Loucy (cell line): Measurements from ENCODE around the gene MYO1E.
A peak's percentile ranks its signal among the peaks of the same experiment; 100 is the strongest.
"Not testable (repeated sequence)": the region's sequence is repeated elsewhere in the genome, so short reads cannot be mapped to it uniquely, and the experiment has no call there.

Experiments
- H2AFZ ChIP-seq: fragments of 200-600 bp; sonication (generic); 2 replicates; pipeline ENCODE4 v1.6.0; 2016; ENCODE audit warnings: antibody characterized with exemption, mild to moderate bottlenecking, low read length, moderate library complexity
- H3F3A ChIP-seq: fragments of 200-600 bp; 2 replicates; pipeline ENCODE4 v1.6.0; 2016; ENCODE audit warnings: antibody characterized with exemption, low read depth, mild to moderate bottlenecking
- H3K27me3 ChIP-seq: fragments of 200-600 bp; sonication (generic); 2 replicates; pipeline ENCODE4 v1.6.1; 2014; ENCODE audit warnings: low read length, mild to moderate bottlenecking; ENCODE audit not compliant: insufficient read depth, poor library complexity, severe bottlenecking
- H3K36me3 ChIP-seq: fragments of 200-600 bp; sonication (generic); 2 replicates; pipeline ENCODE4 v1.6.1; 2016; ENCODE audit warnings: low read length; ENCODE audit not compliant: insufficient read depth
- H3K4me1 ChIP-seq: fragments of 200-600 bp; sonication (generic); 2 replicates; pipeline ENCODE4 v1.5.1; 2014; ENCODE audit warnings: low read length, mild to moderate bottlenecking; ENCODE audit not compliant: insufficient read depth, poor library complexity, severe bottlenecking
- H3K4me2 ChIP-seq: fragments of 200-600 bp; sonication (generic); 2 replicates; pipeline ENCODE4 v1.6.0; 2014; ENCODE audit warnings: antibody characterized with exemption, low read length, low read depth, mild to moderate bottlenecking; ENCODE audit not compliant: poor library complexity, severe bottlenecking
- H3K4me3 ChIP-seq: fragments of 200-600 bp; sonication (generic); 2 replicates; pipeline ENCODE4 v1.5.1; 2014; ENCODE audit warnings: low read length, mild to moderate bottlenecking, mixed read lengths; ENCODE audit not compliant: poor library complexity, severe bottlenecking
- H3K79me2 ChIP-seq: fragments of 200-600 bp; sonication (generic); 2 replicates; pipeline ENCODE4 v1.6.1; 2014; ENCODE audit warnings: low read length; ENCODE audit not compliant: insufficient read depth
- H3K9ac ChIP-seq: fragments of 200-600 bp; sonication (generic); 2 replicates; pipeline ENCODE4 v1.6.0; 2014; ENCODE audit warnings: mild to moderate bottlenecking, low read depth, low read length, moderate library complexity; ENCODE audit not compliant: poor library complexity, severe bottlenecking
- H3K9me2 ChIP-seq: fragments of 200-600 bp; sonication (generic); replicated peaks from 2 replicates; pipeline ENCODE4 v1.6.1; 2016; ENCODE audit warnings: low read depth, low read length, mixed read lengths
- H3K9me3 ChIP-seq: fragments of 200-600 bp; sonication (generic); 2 replicates; pipeline ENCODE4 v1.6.1; 2014; ENCODE audit warnings: mild to moderate bottlenecking, antibody characterized with exemption, low read length, low read depth; ENCODE audit not compliant: insufficient read depth
- H4K20me1 ChIP-seq: fragments of 200-600 bp; sonication (generic); 2 replicates; pipeline ENCODE4 v1.6.0; 2014; ENCODE audit warnings: antibody characterized with exemption, low read length, mild to moderate bottlenecking; ENCODE audit not compliant: insufficient read depth, poor library complexity, severe bottlenecking
- CTCF ChIP-seq: fragments of 200-600 bp; sonication (generic); conservative IDR thresholded peaks from 2 replicates; pipeline ENCODE4 v1.5.1; 2014; ENCODE audit warnings: mild to moderate bottlenecking, antibody characterized with exemption, low read length
- EZH2phosphoT487 ChIP-seq: fragments of 200-600 bp; IDR thresholded peaks from 2 replicates; pipeline ENCODE4 v1.6.1; 2018; ENCODE audit warnings: antibody characterized with exemption, mild to moderate bottlenecking, moderate library complexity, borderline replicate concordance

The MYO1E gene

GRCh38 chr15:59147666-59148065 lies 225.0 kb downstream of the MYO1E start:
- Histone ChIP-seq H3K4me1 (no peaks in the 10 kb centered on the region), H3K79me2 (no peaks in the 10 kb centered on the region), H4K20me1 (no peaks in the 10 kb centered on the region), H3F3A (no peaks in the 10 kb centered on the region), H3K9me3 (no peaks in the 10 kb centered on the region), H3K9ac (no peak overlapping the region), H3K4me3 (no peak overlapping the region), H3K9me2 (no peaks in the 10 kb centered on the region), H3K36me3 (peaks cover 8% of the 10 kb centered on the region; the same call in 1 of the 2 replicates), H2AFZ (no peak overlapping the region), H3K4me2 (no peak overlapping the region), H3K27me3 (no peaks in the 10 kb centered on the region)
- TF ChIP-seq EZH2phosphoT487, result no peak
- TF ChIP-seq CTCF, result no peak

GRCh38 chr15:59144594-59144993 lies 228.1 kb downstream of the MYO1E start:
- H2AFZ ChIP-seq, H3K9me3 ChIP-seq, H3K79me2 ChIP-seq, H3K9me2 ChIP-seq, H3K4me3 ChIP-seq, H3F3A ChIP-seq, H3K4me2 ChIP-seq, H4K20me1 ChIP-seq, H3K9ac ChIP-seq, H3K4me1 ChIP-seq, H3K27me3 ChIP-seq: not testable (repeated sequence)
- peaks cover 24% of the 10 kb centered on the region; the same call in 1 of the 2 replicates for H3K36me3 ChIP-seq
- peak; percentile 33 for TF ChIP-seq CTCF

GRCh38 chr15:59143281-59143680 lies 229.4 kb downstream of the MYO1E start:
- no peaks in the 10 kb centered on the region for H3K79me2 ChIP-seq
- no peak overlapping the region for H2AFZ ChIP-seq
- H3K9me3 ChIP-seq, result no peaks in the 10 kb centered on the region
- no peak overlapping the region for H3K4me2 ChIP-seq
- H3K27me3 ChIP-seq, result no peaks in the 10 kb centered on the region
- no peak overlapping the region for H3K4me3 ChIP-seq
- H3F3A ChIP-seq, result no peaks in the 10 kb centered on the region
- no peak overlapping the region for H3K9ac ChIP-seq
- H4K20me1 ChIP-seq, result no peaks in the 10 kb centered on the region
- TF ChIP-seq CTCF (no peak), EZH2phosphoT487 (no peak)
- no peaks in the 10 kb centered on the region for H3K4me1 ChIP-seq
- H3K9me2 ChIP-seq, result no peaks in the 10 kb centered on the region
- H3K36me3 ChIP-seq, result peaks cover 37% of the 10 kb centered on the region; the same call in 1 of the 2 replicates
